HCT116 (cell line): ENCODE measurements around the gene NFKBIZ. TPM values are rescaled to one million over a fixed set of nuclear protein-coding genes. Genes with fewer than 3 reads are reported as not detected.

Experiments
- ATAC-seq: fragments of 200-7000 bp; cut with Tn5 transposase; 2 replicates; pipeline ENCODE4 v1.9.1; 2020; ENCODE audit warnings: mild to moderate bottlenecking, moderate library complexity
- BruUV-seq: library from RNA; stranded (reverse); fragments of 400-500 nt; replicated peaks from 2 replicates; lab custom pipeline; 2021; lab: Mats Ljungman, UMichigan
- CTCF ChIA-PET: fragments of 300-600 bp; sonication (Branson Sonifier 250); formaldehyde crosslinking; loops from one replicate; lab custom pipeline; 2021; ENCODE audit warnings: antibody characterized with exemption; lab: Charles Lee
- POLR2A ChIA-PET: fragments of 300-600, 350-600 bp; sonication (Branson Sonifier 250); formaldehyde crosslinking; loops from one replicate; lab custom pipeline; 2021; ENCODE audit warnings: antibody characterized with exemption; lab: Charles Lee
- RAD21 ChIA-PET, 2 experiments: fragments of 300-600 bp; sonication (Branson Sonifier 250); formaldehyde crosslinking; loops; one replicate each; lab custom pipeline; 2023; ENCODE audit warnings: low total read pairs in 2 of 2; ENCODE audit not compliant: uncharacterized antibody in 2 of 2, unreplicated experiment in 2 of 2, low non-redundant PET in 1 of 2; lab: Charles Lee
- DNase-seq: peaks from one replicate; pipeline ENCODE4 v3.0.0-alpha.2; 2010; ENCODE audit warnings: low read depth, low spot score
- H2AFZ ChIP-seq: fragments of 200-600 bp; shearing (Covaris generic), sonication (generic); 2 replicates; pipeline ENCODE4 v1.6.1; 2017; ENCODE audit warnings: low read depth, mixed run types, mixed read lengths, antibody characterized with exemption, low read length; ENCODE audit not compliant: poor library complexity, severe bottlenecking
- H3K27ac ChIP-seq: 2 replicates; pipeline ENCODE4 v1.5.1; 2012; ENCODE audit warnings: low read depth, low read length
- H3K27me3 ChIP-seq: fragments of 200-600 bp; sonication (generic); 2 replicates; pipeline ENCODE4 v1.6.1; 2016; ENCODE audit warnings: mixed run types, low read length, mixed read lengths; ENCODE audit not compliant: insufficient read depth
- H3K36me3 ChIP-seq, 2 experiments: fragments of 200-500 bp in 1 of 2; fragments of 200-600 bp in 1 of 2; sonication (Bioruptor generic) in 1 of 2; sonication (generic) in 1 of 2; 2 replicates each; pipeline versions ENCODE4 v1.5.1 to v1.6.1; 2014 to 2016; ENCODE audit warnings: low read length in 2 of 2, inconsistent platforms in 1 of 2, mixed read lengths in 1 of 2, mixed run types in 1 of 2; ENCODE audit not compliant: insufficient read depth in 2 of 2, control insufficient read depth in 1 of 2
- H3K4me1 ChIP-seq, 2 experiments: fragments of 200-600 bp in 1 of 2; sonication (generic) in 1 of 2; 2 replicates each; pipeline versions ENCODE4 v1.5.1 to v1.6.1; 2012 to 2017; ENCODE audit warnings: low read length in 2 of 2, inconsistent platforms in 1 of 2, mild to moderate bottlenecking in 1 of 2, mixed read lengths in 1 of 2, mixed run types in 1 of 2, moderate library complexity in 1 of 2; ENCODE audit not compliant: insufficient read depth in 2 of 2, control insufficient read depth in 1 of 2
- H3K4me2 ChIP-seq: fragments of 200-600 bp; sonication (generic); 2 replicates; pipeline ENCODE4 v1.6.1; 2017; ENCODE audit warnings: mixed run types, low read length, mixed read lengths
- H3K4me3 ChIP-seq, 2 experiments: fragments of 200-600 bp in 1 of 2; sonication (generic) in 1 of 2; replicated peaks in 1 of 2; 2 replicates each; pipeline ENCODE4 v1.5.1; 2011 to 2016; ENCODE audit warnings: low read length in 2 of 2, control low read depth in 1 of 2, low read depth in 1 of 2, mild to moderate bottlenecking in 1 of 2, mixed read lengths in 1 of 2, mixed run types in 1 of 2
- H3K79me2 ChIP-seq: fragments of 200-600 bp; sonication (generic); 2 replicates; pipeline ENCODE4 v1.6.1; 2017; ENCODE audit warnings: mild to moderate bottlenecking, mixed run types, low read length, moderate library complexity, mixed read lengths; ENCODE audit not compliant: insufficient read depth
- H3K9ac ChIP-seq: fragments of 200-600 bp; sonication (generic); 2 replicates; pipeline ENCODE4 v1.6.1; 2016; ENCODE audit warnings: low read length, mixed read lengths
- H3K9me2 ChIP-seq: fragments of 200-600 bp; sonication (generic), shearing (Covaris generic); 2 replicates; pipeline ENCODE4 v1.6.1; 2017; ENCODE audit warnings: mixed run types, mild to moderate bottlenecking, moderate library complexity; ENCODE audit not compliant: insufficient read depth
- H3K9me3 ChIP-seq, 2 experiments: fragments of 200-500 bp in 1 of 2; fragments of 200-600 bp in 1 of 2; sonication (Bioruptor generic) in 1 of 2; sonication (generic) in 1 of 2; 2 replicates each; pipeline ENCODE4 v1.6.1; 2014 to 2017; ENCODE audit warnings: low read length in 2 of 2, mixed read lengths in 2 of 2, inconsistent platforms in 1 of 2, low read depth in 1 of 2, mild to moderate bottlenecking in 1 of 2, mixed run types in 1 of 2, moderate library complexity in 1 of 2; ENCODE audit not compliant: control insufficient read depth in 1 of 2, insufficient read depth in 1 of 2
- H4K20me1 ChIP-seq: fragments of 200-600 bp; sonication (generic), shearing (Covaris generic); 2 replicates; pipeline ENCODE4 v1.6.1; 2017; ENCODE audit warnings: mixed run types, mild to moderate bottlenecking, moderate library complexity; ENCODE audit not compliant: insufficient read depth
- CBX3 ChIP-seq: IDR thresholded peaks from 2 replicates; pipeline ENCODE4 v1.6.1; 2012; ENCODE audit warnings: low read depth
- EGR1 ChIP-seq: IDR thresholded peaks from 2 replicates; pipeline ENCODE4 v1.6.1; 2012; ENCODE audit warnings: low read depth
- ELF1 ChIP-seq: IDR thresholded peaks from 2 replicates; pipeline ENCODE4 v1.6.1; 2012; ENCODE audit warnings: low read depth, borderline replicate concordance
- EZH2phosphoT487 ChIP-seq: fragments of 200-600 bp; IDR thresholded peaks from 2 replicates; pipeline ENCODE4 v1.6.1; 2018; ENCODE audit warnings: antibody characterized with exemption, borderline replicate concordance
- POLR2A ChIP-seq: IDR thresholded peaks from 2 replicates; pipeline ENCODE4 v1.7.0; 2011; ENCODE audit warnings: borderline replicate concordance; ENCODE audit not compliant: insufficient read depth, insufficient read length; ENCODE audit errors: extremely low read depth
- RAD21 ChIP-seq: IDR thresholded peaks from 2 replicates; pipeline ENCODE4 v1.6.1; 2012; ENCODE audit warnings: low read depth, mild to moderate bottlenecking
- SP1 ChIP-seq: IDR thresholded peaks from 2 replicates; pipeline ENCODE4 v1.6.1; 2012; ENCODE audit warnings: low read depth
- TCF7L2 ChIP-seq: IDR thresholded peaks from 2 replicates; pipeline ENCODE4 v1.7.0; 2011; ENCODE audit warnings: borderline replicate concordance, inconsistent platforms; ENCODE audit not compliant: insufficient read depth, insufficient read length; ENCODE audit errors: extremely low read depth
- YY1 ChIP-seq: IDR thresholded peaks from 2 replicates; pipeline ENCODE4 v1.6.1; 2011; ENCODE audit warnings: low read length, low read depth, moderate library complexity, mild to moderate bottlenecking; ENCODE audit not compliant: insufficient replicate concordance; ENCODE audit errors: extremely low read depth
- ZNF274 ChIP-seq: fragments of 200-500 bp; sonication (Bioruptor generic); IDR thresholded peaks from 2 replicates; pipeline ENCODE4 v1.6.1; 2014; ENCODE audit warnings: mild to moderate bottlenecking, low read depth, low read length, inconsistent platforms
- intact Hi-C: fragments of 100-400 bp; cut with micrococcal nuclease; formaldehyde crosslinking; loops from 2 replicates; pipeline ENCODE4 v1.10.0; 2022
- total RNA-seq: library from RNA; stranded (reverse); gene quantifications from one replicate; pipeline ENCODE4 v1.2.1, GENCODE V29; 2021; ENCODE audit not compliant: unreplicated experiment
- TF ChIP-seq, protein P1 (sequence below): IDR thresholded peaks from 2 replicates; pipeline ENCODE4 v1.6.1; 2012; ENCODE audit warnings: low read depth
- TF ChIP-seq, protein P2 (sequence below): IDR thresholded peaks from 2 replicates; pipeline ENCODE4 v1.6.1; 2011; ENCODE audit warnings: mild to moderate bottlenecking, low read length, moderate library complexity; ENCODE audit not compliant: insufficient replicate concordance; ENCODE audit errors: extremely low read depth
- TF ChIP-seq, protein P3 (sequence below), 3 experiments: fragments of 200-600 bp in 1 of 3; sonication (generic) in 1 of 3; IDR thresholded peaks in 2 of 3; conservative IDR thresholded peaks in 1 of 3; 2 replicates each; pipeline ENCODE4 v1.5.1; 2012 to 2017; ENCODE audit warnings: low read depth in 2 of 3, low read length in 2 of 3, antibody characterized with exemption in 1 of 3, borderline replicate concordance in 1 of 3, control low read depth in 1 of 3, mild to moderate bottlenecking in 1 of 3, mixed read lengths in 1 of 3, mixed run types in 1 of 3, moderate library complexity in 1 of 3; ENCODE audit not compliant: insufficient read depth in 1 of 3
- TF ChIP-seq, protein P4 (sequence below): IDR thresholded peaks from 2 replicates; pipeline ENCODE4 v1.6.1; 2012
- TF ChIP-seq, protein P5 (sequence below): IDR thresholded peaks from 2 replicates; pipeline ENCODE4 v1.6.1; 2012

Gene NFKBIZ
- total RNA-seq, 1 experiment from 2014 or later, result 12.2 TPM

DNA sequence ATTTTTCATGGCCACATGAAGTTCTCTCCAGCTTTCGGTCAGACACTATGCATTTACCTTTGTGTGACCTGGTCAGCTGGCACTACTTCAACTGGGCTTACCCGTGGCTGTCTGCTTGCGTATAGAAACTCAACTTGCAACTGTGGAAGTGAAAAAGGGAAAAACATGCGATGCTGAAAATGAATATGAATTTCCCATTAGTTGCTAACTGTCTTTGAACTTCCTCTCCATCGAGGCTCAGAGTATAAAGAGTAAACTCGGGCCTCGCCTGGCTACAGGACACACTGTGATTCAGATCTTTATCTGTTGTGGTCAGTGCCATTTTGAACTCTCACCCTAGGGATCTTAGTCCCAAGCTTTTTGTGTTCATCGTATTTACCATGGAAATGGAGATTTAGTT is 26.8 kb downstream of the NFKBIZ start:
- BruUV-seq, result no TSS peak
- POLR2A ChIA-PET, result interaction anchor here (0.7 kb wide), 1 partner anchor 1242 kb away, joined by 3 read pairs; no protein-coding TSS in a partner anchor

More for the DNA sequence above, 26.8 kb downstream of the NFKBIZ start:
- Histone ChIP-seq H3K4me3 (no peak overlapping the region), H2AFZ (no peak overlapping the region), H3K9me2 (no peaks in the 10 kb centered on the region), H3K4me1 (no peaks in the 10 kb centered on the region), H3K36me3 (no peaks in the 10 kb centered on the region), H3K9me3 (no peaks in the 10 kb centered on the region), H3K27ac (no peak overlapping the region), H3K79me2 (no peaks in the 10 kb centered on the region), H4K20me1 (no peaks in the 10 kb centered on the region), H3K9ac (no peak overlapping the region), H3K27me3 (no peaks in the 10 kb centered on the region), H3K4me2 (no peak overlapping the region)
- no peak for TF ChIP-seq TCF7L2
- no peak for TF ChIP-seq SP1
- TF ChIP-seq RAD21, result no peak
- TF ChIP-seq EZH2phosphoT487, result no peak
- TF ChIP-seq EGR1, result no peak
- TF ChIP-seq, protein P1, sequence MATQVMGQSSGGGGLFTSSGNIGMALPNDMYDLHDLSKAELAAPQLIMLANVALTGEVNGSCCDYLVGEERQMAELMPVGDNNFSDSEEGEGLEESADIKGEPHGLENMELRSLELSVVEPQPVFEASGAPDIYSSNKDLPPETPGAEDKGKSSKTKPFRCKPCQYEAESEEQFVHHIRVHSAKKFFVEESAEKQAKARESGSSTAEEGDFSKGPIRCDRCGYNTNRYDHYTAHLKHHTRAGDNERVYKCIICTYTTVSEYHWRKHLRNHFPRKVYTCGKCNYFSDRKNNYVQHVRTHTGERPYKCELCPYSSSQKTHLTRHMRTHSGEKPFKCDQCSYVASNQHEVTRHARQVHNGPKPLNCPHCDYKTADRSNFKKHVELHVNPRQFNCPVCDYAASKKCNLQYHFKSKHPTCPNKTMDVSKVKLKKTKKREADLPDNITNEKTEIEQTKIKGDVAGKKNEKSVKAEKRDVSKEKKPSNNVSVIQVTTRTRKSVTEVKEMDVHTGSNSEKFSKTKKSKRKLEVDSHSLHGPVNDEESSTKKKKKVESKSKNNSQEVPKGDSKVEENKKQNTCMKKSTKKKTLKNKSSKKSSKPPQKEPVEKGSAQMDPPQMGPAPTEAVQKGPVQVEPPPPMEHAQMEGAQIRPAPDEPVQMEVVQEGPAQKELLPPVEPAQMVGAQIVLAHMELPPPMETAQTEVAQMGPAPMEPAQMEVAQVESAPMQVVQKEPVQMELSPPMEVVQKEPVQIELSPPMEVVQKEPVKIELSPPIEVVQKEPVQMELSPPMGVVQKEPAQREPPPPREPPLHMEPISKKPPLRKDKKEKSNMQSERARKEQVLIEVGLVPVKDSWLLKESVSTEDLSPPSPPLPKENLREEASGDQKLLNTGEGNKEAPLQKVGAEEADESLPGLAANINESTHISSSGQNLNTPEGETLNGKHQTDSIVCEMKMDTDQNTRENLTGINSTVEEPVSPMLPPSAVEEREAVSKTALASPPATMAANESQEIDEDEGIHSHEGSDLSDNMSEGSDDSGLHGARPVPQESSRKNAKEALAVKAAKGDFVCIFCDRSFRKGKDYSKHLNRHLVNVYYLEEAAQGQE, result no peak
- TF ChIP-seq POLR2A, result no peak
- TF ChIP-seq, protein P2, sequence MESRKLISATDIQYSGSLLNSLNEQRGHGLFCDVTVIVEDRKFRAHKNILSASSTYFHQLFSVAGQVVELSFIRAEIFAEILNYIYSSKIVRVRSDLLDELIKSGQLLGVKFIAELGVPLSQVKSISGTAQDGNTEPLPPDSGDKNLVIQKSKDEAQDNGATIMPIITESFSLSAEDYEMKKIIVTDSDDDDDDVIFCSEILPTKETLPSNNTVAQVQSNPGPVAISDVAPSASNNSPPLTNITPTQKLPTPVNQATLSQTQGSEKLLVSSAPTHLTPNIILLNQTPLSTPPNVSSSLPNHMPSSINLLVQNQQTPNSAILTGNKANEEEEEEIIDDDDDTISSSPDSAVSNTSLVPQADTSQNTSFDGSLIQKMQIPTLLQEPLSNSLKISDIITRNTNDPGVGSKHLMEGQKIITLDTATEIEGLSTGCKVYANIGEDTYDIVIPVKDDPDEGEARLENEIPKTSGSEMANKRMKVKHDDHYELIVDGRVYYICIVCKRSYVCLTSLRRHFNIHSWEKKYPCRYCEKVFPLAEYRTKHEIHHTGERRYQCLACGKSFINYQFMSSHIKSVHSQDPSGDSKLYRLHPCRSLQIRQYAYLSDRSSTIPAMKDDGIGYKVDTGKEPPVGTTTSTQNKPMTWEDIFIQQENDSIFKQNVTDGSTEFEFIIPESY, result no peak
- TF ChIP-seq ZNF274, result no peak
- no peak for TF ChIP-seq YY1
- TF ChIP-seq CBX3, result no peak
- TF ChIP-seq, protein P3, sequence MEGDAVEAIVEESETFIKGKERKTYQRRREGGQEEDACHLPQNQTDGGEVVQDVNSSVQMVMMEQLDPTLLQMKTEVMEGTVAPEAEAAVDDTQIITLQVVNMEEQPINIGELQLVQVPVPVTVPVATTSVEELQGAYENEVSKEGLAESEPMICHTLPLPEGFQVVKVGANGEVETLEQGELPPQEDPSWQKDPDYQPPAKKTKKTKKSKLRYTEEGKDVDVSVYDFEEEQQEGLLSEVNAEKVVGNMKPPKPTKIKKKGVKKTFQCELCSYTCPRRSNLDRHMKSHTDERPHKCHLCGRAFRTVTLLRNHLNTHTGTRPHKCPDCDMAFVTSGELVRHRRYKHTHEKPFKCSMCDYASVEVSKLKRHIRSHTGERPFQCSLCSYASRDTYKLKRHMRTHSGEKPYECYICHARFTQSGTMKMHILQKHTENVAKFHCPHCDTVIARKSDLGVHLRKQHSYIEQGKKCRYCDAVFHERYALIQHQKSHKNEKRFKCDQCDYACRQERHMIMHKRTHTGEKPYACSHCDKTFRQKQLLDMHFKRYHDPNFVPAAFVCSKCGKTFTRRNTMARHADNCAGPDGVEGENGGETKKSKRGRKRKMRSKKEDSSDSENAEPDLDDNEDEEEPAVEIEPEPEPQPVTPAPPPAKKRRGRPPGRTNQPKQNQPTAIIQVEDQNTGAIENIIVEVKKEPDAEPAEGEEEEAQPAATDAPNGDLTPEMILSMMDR (IDR thresholded peaks at IDR 0.05 in 2 of 3, conservative IDR thresholded peaks at IDR 0.05 in 1 of 3; ENCODE audit: borderline replicate concordance in 1 of 3, insufficient read depth in 1 of 3, low read depth in 2 of 3, low read length in 2 of 3), result no peak
- TF ChIP-seq, protein P4, sequence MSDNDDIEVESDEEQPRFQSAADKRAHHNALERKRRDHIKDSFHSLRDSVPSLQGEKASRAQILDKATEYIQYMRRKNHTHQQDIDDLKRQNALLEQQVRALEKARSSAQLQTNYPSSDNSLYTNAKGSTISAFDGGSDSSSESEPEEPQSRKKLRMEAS, result no peak
- TF ChIP-seq, protein P5, sequence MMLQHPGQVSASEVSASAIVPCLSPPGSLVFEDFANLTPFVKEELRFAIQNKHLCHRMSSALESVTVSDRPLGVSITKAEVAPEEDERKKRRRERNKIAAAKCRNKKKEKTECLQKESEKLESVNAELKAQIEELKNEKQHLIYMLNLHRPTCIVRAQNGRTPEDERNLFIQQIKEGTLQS, result no peak
- TF ChIP-seq ELF1, result no peak
- ChIA-PET CTCF (interaction anchor here (1.2 kb wide), 1 partner anchor 9 kb away, joined by 3 read pairs; no protein-coding TSS in a partner anchor), RAD21 (no interaction called here)
- no peak for ATAC-seq
- intact Hi-C loops, result no loop called here
- no peak for DNase-seq
